GM12878 (cell line): ENCODE measurements around the gene POU3F4. TPM values are rescaled to one million over a fixed set of nuclear protein-coding genes. Genes with fewer than 3 reads are reported as not detected.

Source experiments
- ATAC-seq: fragments of 200-7000 bp; cut with Tn5 transposase; 3 replicates; pipeline ENCODE4 v1.9.1; 2020; ENCODE audit warnings: mild to moderate bottlenecking, moderate library complexity
- BruUV-seq: library from RNA; stranded (reverse); fragments of 400-500 nt; replicated peaks from 2 replicates; lab custom pipeline; 2021; lab: Mats Ljungman, UMichigan
- CTCF ChIA-PET: fragments of 300-600 bp; sonication (Branson Sonifier 250); formaldehyde crosslinking; extraction: SDS; loops from one replicate; lab custom pipeline; 2021; ENCODE audit warnings: inconsistent platforms; lab: Yijun Ruan, JAX
- POLR2A ChIA-PET: fragments of 350-600 bp; formaldehyde crosslinking; extraction: SDS; loops from one replicate; lab custom pipeline; 2021; ENCODE audit warnings: inconsistent platforms; lab: Charles Lee
- RAD21 ChIA-PET: fragments of 300-600 bp; sonication (Branson Sonifier 250); formaldehyde crosslinking; loops from one replicate; lab custom pipeline; 2023; ENCODE audit warnings: antibody characterized with exemption; ENCODE audit not compliant: unreplicated experiment; lab: Charles Lee
- SMC1A ChIA-PET: fragments of 300-600 bp; sonication (Branson Sonifier 250); formaldehyde crosslinking; loops from one replicate; lab custom pipeline; 2023; ENCODE audit not compliant: unreplicated experiment, uncharacterized antibody; lab: Charles Lee
- DNase-seq: peaks from one replicate; pipeline ENCODE4 v3.0.0-alpha.2; 2011; ENCODE audit warnings: low read depth, low spot score
- FAIRE-seq: peaks from 3 replicates; lab custom pipeline; 2011; peaks lifted over from hg19 to GRCh38; lab: Jason Lieb, UNC
- H2AFZ ChIP-seq: 2 replicates; pipeline ENCODE4 v1.6.0; 2011; ENCODE audit warnings: low read depth, low read length, control low read depth; ENCODE audit not compliant: control insufficient read depth
- H3K27ac ChIP-seq: 2 replicates; pipeline ENCODE4 v1.5.1; 2011; ENCODE audit warnings: control low read depth; ENCODE audit not compliant: control insufficient read depth, insufficient read depth
- H3K27me3 ChIP-seq, 2 experiments: replicated peaks in 1 of 2; 2 replicates each; pipeline versions ENCODE4 v1.6.0 to v1.6.1; 2011; ENCODE audit warnings: low read length in 1 of 2; ENCODE audit not compliant: control insufficient read depth in 2 of 2, insufficient read depth in 2 of 2
- H3K36me3 ChIP-seq, 2 experiments: 2 replicates each; pipeline ENCODE4 v1.5.1; 2011; ENCODE audit warnings: low read length in 1 of 2; ENCODE audit not compliant: control insufficient read depth in 2 of 2, insufficient read depth in 2 of 2
- H3K4me1 ChIP-seq: 2 replicates; pipeline ENCODE4 v1.6.1; 2011; ENCODE audit warnings: mild to moderate bottlenecking, low read length, moderate library complexity, mixed read lengths; ENCODE audit not compliant: control insufficient read depth, insufficient read depth
- H3K4me2 ChIP-seq: 2 replicates; pipeline ENCODE4 v1.6.0; 2011; ENCODE audit warnings: control low read depth; ENCODE audit not compliant: control insufficient read depth, insufficient read depth
- H3K4me3 ChIP-seq: fragments of 200-600 bp; sonication (generic); 2 replicates; pipeline ENCODE4 v1.5.1; 2016
- H3K79me2 ChIP-seq: 2 replicates; pipeline ENCODE4 v1.6.0; 2011; ENCODE audit warnings: low read length; ENCODE audit not compliant: control insufficient read depth, insufficient read depth
- H3K9ac ChIP-seq: 2 replicates; pipeline ENCODE4 v1.8.0; 2011; ENCODE audit warnings: low read length, control low read depth, mixed read lengths; ENCODE audit not compliant: control insufficient read depth, insufficient read depth
- H3K9me3 ChIP-seq: replicated peaks from 3 replicates; pipeline ENCODE4 v1.5.1; 2011; ENCODE audit warnings: mild to moderate bottlenecking, low read length; ENCODE audit not compliant: control insufficient read depth, insufficient read depth
- H4K20me1 ChIP-seq: 2 replicates; pipeline ENCODE4 v1.6.0; 2011; ENCODE audit not compliant: control insufficient read depth, insufficient read depth
- BCLAF1 ChIP-seq: fragments of 450-650 bp; IDR thresholded peaks from 2 replicates; pipeline ENCODE4 v1.6.1; 2017; ENCODE audit warnings: antibody characterized with exemption, mild to moderate bottlenecking, moderate library complexity
- CHD4 ChIP-seq: fragments of 200-600 bp; sonication (generic); IDR thresholded peaks from 2 replicates; pipeline ENCODE4 v1.6.1; 2016; ENCODE audit warnings: mild to moderate bottlenecking
- HDGF ChIP-seq: fragments of 450-650 bp; IDR thresholded peaks from 2 replicates; pipeline ENCODE4 v1.6.1; 2016; ENCODE audit warnings: antibody characterized with exemption
- NBN ChIP-seq: fragments of 450-650 bp; IDR thresholded peaks from 2 replicates; pipeline ENCODE4 v1.6.1; 2016
- NFYA ChIP-seq: IDR thresholded peaks from 2 replicates; pipeline ENCODE4 v1.6.1; 2011; ENCODE audit warnings: low read depth, mild to moderate bottlenecking, low read length, improper control_type of control experiment, borderline replicate concordance
- NRF1 ChIP-seq: conservative IDR thresholded peaks from 2 replicates; pipeline ENCODE4 v1.6.1; 2011; ENCODE audit warnings: mild to moderate bottlenecking, low read depth, low read length, improper control_type of control experiment
- PAX8 ChIP-seq: fragments of 450-650 bp; IDR thresholded peaks from 2 replicates; pipeline ENCODE4 v1.6.1; 2017; ENCODE audit warnings: mild to moderate bottlenecking, moderate library complexity
- PML ChIP-seq: IDR thresholded peaks from 2 replicates; pipeline ENCODE4 v1.6.1; 2012; ENCODE audit warnings: low read length, inconsistent platforms
- POLR2AphosphoS5 ChIP-seq: IDR thresholded peaks from 2 replicates; pipeline ENCODE4 v1.6.1; 2011; ENCODE audit warnings: mild to moderate bottlenecking, low read length, inconsistent platforms
- POU2F2 ChIP-seq: IDR thresholded peaks from 3 replicates; pipeline ENCODE4 v1.6.1; 2011; ENCODE audit warnings: low read depth, mild to moderate bottlenecking, low read length, borderline replicate concordance
- SMAD1 ChIP-seq: fragments of 450-650 bp; IDR thresholded peaks from 2 replicates; pipeline ENCODE4 v1.6.1; 2018; ENCODE audit warnings: mild to moderate bottlenecking, low read depth; ENCODE audit not compliant: partially characterized antibody
- SPI1 ChIP-seq: IDR thresholded peaks from 2 replicates; pipeline ENCODE4 v1.6.1; 2011; ENCODE audit warnings: low read depth, mild to moderate bottlenecking, low read length, moderate library complexity, borderline replicate concordance; ENCODE audit not compliant: insufficient read depth
- TCF7 ChIP-seq: IDR thresholded peaks from 2 replicates; pipeline ENCODE4 v1.6.1; 2014; ENCODE audit warnings: antibody characterized with exemption, borderline replicate concordance
- ZNF622 ChIP-seq: fragments of 450-650 bp; IDR thresholded peaks from 2 replicates; pipeline ENCODE4 v1.6.1; 2017; ENCODE audit warnings: mild to moderate bottlenecking, inconsistent platforms
- WGBS: methylation state at CpG from one replicate; pipeline ENCODE4 v1.1.6; 2016; ENCODE audit warnings: low lambda C conversion rate; ENCODE audit not compliant: insufficient replicate concordance, insufficient coverage; ENCODE audit errors: missing lambda C conversion rate; 5-methylcytosine and 5-hydroxymethylcytosine counted together
- in situ Hi-C: fragments of 300-500 bp; cut with MboI; formaldehyde crosslinking; loops from 9 replicates; pipeline ENCODE4 v1.14.3; 2018; ENCODE audit warnings: mixed read lengths
- intact Hi-C: fragments of 100-400 bp; cut with micrococcal nuclease; formaldehyde crosslinking; loops from one replicate; pipeline ENCODE4 v1.14.2; 2022; ENCODE audit not compliant: unreplicated experiment
- polyA plus RNA-seq, 11 experiments: library from polyadenylated mRNA; depleted of rRNA in 4 of 11; unstranded in 6 of 11; stranded (reverse) in 5 of 11; fragments of >200 nt; fragmentation: Nextera tagmentation in 4 of 11; fragmentation: Illumina TruSeq in 1 of 11; extraction: Ambion mirVana in 4 of 11; extraction: Trizol in 1 of 11; gene quantifications; 1 replicate in 1 of 11; 2 replicates in 10 of 11; pipeline versions ENCODE4 v1.2.1 to v1.2.3, GENCODE V29; 2011 to 2016; ENCODE audit warnings: inconsistent platforms in 2 of 11, missing spikeins in 2 of 11, low read depth in 1 of 11
- total RNA-seq, 4 experiments: library from RNA; depleted of rRNA in 3 of 4; stranded (reverse); fragments of >200 nt in 3 of 4; fragmentation: Illumina TruSeq in 1 of 4; extraction: Trizol in 1 of 4; gene quantifications; 2 replicates each; pipeline versions ENCODE4 v1.2.1 to v1.2.3, GENCODE V29; 2013 to 2021

The POU3F4 gene
- total and polyA plus RNA-seq, 10 of the 15 experiments (the other 5 are each of a cell fraction or from before 2014, with no cell fraction given), result 0.01 TPM; not detected in 9

- TF ChIP-seq ZNF622 (no peak), NFYA (no peak)
These were observed 7.1 kb upstream of the POU3F4 start (continued) for GRCh38 chrX:83501003-83501402.

- TF ChIP-seq PAX8, result no peak
- TF ChIP-seq SMAD1, result no peak
- no peak for TF ChIP-seq NBN
- no peak for TF ChIP-seq NRF1
- TF ChIP-seq POLR2AphosphoS5, result no peak
- no peak for TF ChIP-seq POU2F2
- no peak for TF ChIP-seq CHD4
- TF ChIP-seq TCF7, result no peak
- TF ChIP-seq PML, result no peak
- no peak for TF ChIP-seq SPI1
- no peak for TF ChIP-seq BCLAF1
- no peak for TF ChIP-seq HDGF
- Histone ChIP-seq H3K36me3 (no peaks in the 10 kb centered on the region), H3K4me3 (no peak overlapping the region), H3K9ac (no peak overlapping the region), H3K27ac (no peak overlapping the region), H3K4me1 (no peaks in the 10 kb centered on the region), H3K27me3 (no peaks in the 10 kb centered on the region), H3K9me3 (no peaks in the 10 kb centered on the region), H3K79me2 (no peaks in the 10 kb centered on the region), H4K20me1 (no peaks in the 10 kb centered on the region), H2AFZ (no peak overlapping the region), H3K4me2 (no peak overlapping the region)
- RAD21 ChIA-PET, result no interaction called here
- DNase-seq (no peak), FAIRE-seq (no peak), ATAC-seq (no peak)
- SMC1A ChIA-PET, result interaction anchor here (0.6 to 1.0 kb wide), 2 partner anchors 16 to 258 kb away, joined by 3 read pairs; no protein-coding TSS in a partner anchor
- POLR2A ChIA-PET, result no interaction called here
- intact Hi-C loops (no loop called here), in situ Hi-C loops (no loop called here)
- 40% methylated on average over 11 of the region's 11 CpGs for WGBS
- CTCF ChIA-PET, result interaction anchor here (0.7 kb wide), 1 partner anchor 24 kb away, joined by 3 read pairs; no protein-coding TSS in a partner anchor
- no TSS peak for BruUV-seq
These were observed 6.6 kb upstream of the POU3F4 start for GRCh38 chrX:83501530-83501929.
